ENCODE measurements around the gene CDK15. TPM values are rescaled to one million over a fixed set of nuclear protein-coding genes. Genes with fewer than 3 reads are reported as not detected.

CDK15 gene
- total RNA-seq, 1 experiment from 2014 or later = not detected

GRCh38 chr2:201773990-201774389 is 32.3 kb upstream of the CDK15 start:
- no peak overlapping the region for H3K27ac ChIP-seq (ENCODE audit: low read depth, low read length)
- no peak for TF ChIP-seq POLR2A (IDR thresholded peaks at IDR 0.05; ENCODE audit: borderline replicate concordance, extremely low read depth, insufficient read depth, insufficient read length)
- TF ChIP-seq POLR2AphosphoS5 (IDR thresholded peaks at IDR 0.05; ENCODE audit: low read depth, low read length) = no peak
- no peak for TF ChIP-seq RAD21 (IDR thresholded peaks at IDR 0.05; ENCODE audit: low read depth)
- TF ChIP-seq EGR1 (IDR thresholded peaks at IDR 0.05; ENCODE audit: low read depth) = no peak
- no peak for TF ChIP-seq CBX3 (IDR thresholded peaks at IDR 0.05; ENCODE audit: low read depth)
- TF ChIP-seq CTCF (IDR thresholded peaks at IDR 0.05 in 2 of 3, conservative IDR thresholded peaks at IDR 0.05 in 1 of 3; ENCODE audit: borderline replicate concordance in 1 of 3, insufficient read depth in 1 of 3, low read depth in 2 of 3, low read length in 2 of 3) = no peak
- no peak for TF ChIP-seq SRF (IDR thresholded peaks at IDR 0.05; ENCODE audit: low read depth)
- TF ChIP-seq CEBPB (IDR thresholded peaks at IDR 0.05; ENCODE audit: low read depth) = no peak
- no peak for TF ChIP-seq ATF3 (IDR thresholded peaks at IDR 0.05)
- no peak for TF ChIP-seq MAX (IDR thresholded peaks at IDR 0.05)
- no peak for TF ChIP-seq ZBTB33 (IDR thresholded peaks at IDR 0.05; ENCODE audit: extremely low read depth, insufficient replicate concordance, low read length)
- no peak for TF ChIP-seq EZH2phosphoT487 (IDR thresholded peaks at IDR 0.05; ENCODE audit: borderline replicate concordance)
- no peak for TF ChIP-seq SIN3A (IDR thresholded peaks at IDR 0.05; ENCODE audit: low read depth)
- TF ChIP-seq FOSL1 (IDR thresholded peaks at IDR 0.05; ENCODE audit: low read depth) = no peak
- RAD21 ChIA-PET (ENCODE audit: low non-redundant PET in 1 of 2, low total read pairs in 2 of 2, uncharacterized antibody in 2 of 2, unreplicated experiment in 2 of 2) = no interaction called here
- DNase-seq (ENCODE audit: low read depth, low spot score) (no peak), ATAC-seq (no peak)
- H4K20me1 ChIP-seq (ENCODE audit: insufficient read depth) = no peaks in the 10 kb centered on the region; the same call in 1 of the 2 replicates
- H3K36me3 ChIP-seq (ENCODE audit: control insufficient read depth in 1 of 2, insufficient read depth in 2 of 2, low read length in 2 of 2) = no peaks in the 10 kb centered on the region
- no TSS peak for BruUV-seq (replicated peaks)
- H3K9ac ChIP-seq (ENCODE audit: low read length) = no peak overlapping the region
- peaks cover 93% of the 10 kb centered on the region for H3K79me2 ChIP-seq (ENCODE audit: insufficient read depth, low read length)
- H3K4me2 ChIP-seq (ENCODE audit: low read length) = no peak overlapping the region
- no peak overlapping the region for H2AFZ ChIP-seq (ENCODE audit: low read depth, low read length, poor library complexity, severe bottlenecking)
- H3K9me2 ChIP-seq (ENCODE audit: insufficient read depth) = no peaks in the 10 kb centered on the region
- H3K9me3 ChIP-seq (ENCODE audit: control insufficient read depth in 1 of 2, insufficient read depth in 1 of 2, low read depth in 1 of 2, low read length in 2 of 2) = no peaks in the 10 kb centered on the region
- POLR2A ChIA-PET = no interaction called here
- H3K27me3 ChIP-seq (ENCODE audit: insufficient read depth, low read length) = no peaks in the 10 kb centered on the region
- H3K4me3 ChIP-seq (replicated peaks in 1 of 2; ENCODE audit: low read depth in 1 of 2, low read length in 2 of 2) = no peak overlapping the region
- intact Hi-C loops (cut with micrococcal nuclease) = no loop called here
- CTCF ChIA-PET = interaction anchor here (1.1 kb wide), 1 partner anchor 542 kb away, joined by 3 read pairs; no protein-coding TSS in a partner anchor
- H3K4me1 ChIP-seq (ENCODE audit: control insufficient read depth in 1 of 2, insufficient read depth in 2 of 2, low read length in 2 of 2) = peaks cover 5 to 15% of the 10 kb centered on the region in 2 experiments; a peak in 3 of 4 replicates

Measured in HCT116 (cell line).